Astrocyte (in vitro differentiated cells and primary cell): ENCODE results near the gene HOXA2. TPM values are rescaled to one million over a fixed set of nuclear protein-coding genes. Genes with fewer than 3 reads are reported as not detected.

ENCODE experiments used
- DNase-seq: peaks from one replicate; pipeline ENCODE4 v3.0.0-alpha.2; 2010; ENCODE audit warnings: low read depth
- FAIRE-seq: peaks from 2 replicates; lab custom pipeline; 2011; peaks lifted over from hg19 to GRCh38; lab: Jason Lieb, UNC
- H2AFZ ChIP-seq: 2 replicates; pipeline ENCODE4 v1.6.0; 2012; ENCODE audit warnings: low read depth, low read length, inconsistent platforms
- H3K27ac ChIP-seq: 2 replicates; pipeline ENCODE4 v1.5.1; 2011; ENCODE audit warnings: low read depth, low read length, inconsistent platforms
- H3K27me3 ChIP-seq: 2 replicates; pipeline ENCODE4 v1.6.0; 2011; ENCODE audit warnings: low read length, inconsistent platforms; ENCODE audit not compliant: insufficient read depth
- H3K36me3 ChIP-seq: 2 replicates; pipeline ENCODE4 v1.5.1; 2011; ENCODE audit warnings: low read length, inconsistent platforms; ENCODE audit not compliant: insufficient read depth
- H3K4me1 ChIP-seq: 2 replicates; pipeline ENCODE4 v1.5.1; 2011; ENCODE audit warnings: low read length, inconsistent platforms; ENCODE audit not compliant: insufficient read depth
- H3K4me2 ChIP-seq: 2 replicates; pipeline ENCODE4 v1.6.0; 2012; ENCODE audit warnings: low read length, inconsistent platforms
- H3K4me3 ChIP-seq: 2 replicates; pipeline ENCODE4 v1.5.1; 2011; ENCODE audit warnings: low read depth, mild to moderate bottlenecking, low read length, inconsistent platforms; ENCODE audit not compliant: insufficient read depth
- H3K79me2 ChIP-seq: 2 replicates; pipeline ENCODE4 v1.6.0; 2012; ENCODE audit warnings: mild to moderate bottlenecking, low read length, inconsistent platforms; ENCODE audit not compliant: insufficient read depth
- H3K9ac ChIP-seq: 2 replicates; pipeline ENCODE4 v1.6.0; 2012; ENCODE audit warnings: mild to moderate bottlenecking, low read length, inconsistent platforms
- H3K9me3 ChIP-seq: 2 replicates; pipeline ENCODE4 v1.5.1; 2012; ENCODE audit warnings: low read depth, mild to moderate bottlenecking, low read length, inconsistent platforms; ENCODE audit not compliant: insufficient read depth
- H4K20me1 ChIP-seq: 2 replicates; pipeline ENCODE4 v1.6.0; 2012; ENCODE audit warnings: low read length, inconsistent platforms; ENCODE audit not compliant: insufficient read depth
- H3K27ac Mint-ChIP-seq: one replicate; pipeline ENCODE4 v1.8.0; 2021; ENCODE audit warnings: mild to moderate bottlenecking, mixed read lengths; ENCODE audit not compliant: unreplicated experiment
- H3K27me3 Mint-ChIP-seq: one replicate; pipeline ENCODE4 v1.8.0; 2021; ENCODE audit warnings: low read depth, mixed read lengths; ENCODE audit not compliant: unreplicated experiment
- H3K36me3 Mint-ChIP-seq: one replicate; pipeline ENCODE4 v1.8.0; 2021; ENCODE audit warnings: low read depth, mixed read lengths; ENCODE audit not compliant: unreplicated experiment
- H3K4me1 Mint-ChIP-seq: one replicate; pipeline ENCODE4 v1.8.0; 2021; ENCODE audit warnings: low read depth, mixed read lengths; ENCODE audit not compliant: unreplicated experiment
- H3K4me3 Mint-ChIP-seq: one replicate; pipeline ENCODE4 v1.8.0; 2021; ENCODE audit warnings: mild to moderate bottlenecking, moderate library complexity, mixed read lengths; ENCODE audit not compliant: unreplicated experiment
- H3K9me3 Mint-ChIP-seq: one replicate; pipeline ENCODE4 v1.8.0; 2021; ENCODE audit warnings: mild to moderate bottlenecking, mixed read lengths; ENCODE audit not compliant: unreplicated experiment
- EZH2 ChIP-seq: IDR thresholded peaks from 2 replicates; pipeline ENCODE4 v1.6.1; 2012; ENCODE audit warnings: mild to moderate bottlenecking, low read length, inconsistent platforms; ENCODE audit not compliant: insufficient read depth
- total RNA-seq: library from RNA; stranded (reverse); gene quantifications from 2 replicates; pipeline ENCODE4 v1.2.1, GENCODE V29; 2021
- TF ChIP-seq, protein P1 (sequence below): IDR thresholded peaks from 2 replicates; pipeline ENCODE4 v1.5.1; 2011; ENCODE audit warnings: low read depth, mild to moderate bottlenecking, inconsistent platforms, low read length, moderate library complexity; ENCODE audit not compliant: insufficient read depth

Gene HOXA2
- total RNA-seq, 1 donor from 2014 or later: not detected

DNA sequence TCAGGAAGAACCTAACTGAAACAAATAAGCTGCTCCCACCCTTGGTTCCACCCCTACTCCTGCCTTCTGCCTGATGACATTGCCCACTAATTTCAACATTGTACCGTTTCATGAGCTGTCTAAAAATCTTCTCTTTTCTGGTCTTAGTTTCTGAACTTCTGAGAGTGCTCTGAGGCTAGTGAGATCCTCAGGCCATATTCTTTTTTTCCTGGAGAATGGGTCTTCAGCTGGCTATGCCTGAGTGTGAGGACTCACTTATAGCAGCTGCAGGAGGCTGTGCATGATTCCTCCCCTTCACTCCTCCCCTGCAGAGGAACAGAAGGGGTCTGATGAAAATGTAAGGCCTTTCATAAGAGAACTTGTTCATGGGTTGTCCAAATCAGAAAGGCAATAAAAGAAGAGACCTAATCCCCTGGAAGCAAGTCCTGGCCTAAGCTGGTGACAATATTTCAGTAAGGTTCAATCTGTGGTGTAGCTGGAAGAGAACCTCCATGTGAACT lies 17.0 kb upstream of the HOXA2 start:
- H2AFZ ChIP-seq: no peak overlapping the region
- H3K36me3 ChIP-seq: no peaks in the 10 kb centered on the region
- Mint-ChIP-seq H3K4me3 (no peak overlapping the region), H3K4me1 (peaks cover 2% of the 10 kb centered on the region), H3K36me3 (peaks cover 2% of the 10 kb centered on the region), H3K9me3 (peaks cover 41% of the 10 kb centered on the region), H3K27me3 (peaks cover 98% of the 10 kb centered on the region), H3K27ac (no peak overlapping the region)
- no peak overlapping the region for H3K4me3 ChIP-seq
- H3K79me2 ChIP-seq: peaks cover 61% of the 10 kb centered on the region
- DNase-seq (peak; percentile 14), FAIRE-seq (no peak)
- no peak overlapping the region for H3K9ac ChIP-seq
- H3K4me2 ChIP-seq: peak overlapping the region; percentile 43
- H4K20me1 ChIP-seq: peaks cover 4% of the 10 kb centered on the region
- H3K27ac ChIP-seq: no peak overlapping the region
- peaks cover 11% of the 10 kb centered on the region for H3K4me1 ChIP-seq
- H3K27me3 ChIP-seq: peaks cover 76% of the 10 kb centered on the region
- no peak for TF ChIP-seq EZH2
- TF ChIP-seq, protein P1, sequence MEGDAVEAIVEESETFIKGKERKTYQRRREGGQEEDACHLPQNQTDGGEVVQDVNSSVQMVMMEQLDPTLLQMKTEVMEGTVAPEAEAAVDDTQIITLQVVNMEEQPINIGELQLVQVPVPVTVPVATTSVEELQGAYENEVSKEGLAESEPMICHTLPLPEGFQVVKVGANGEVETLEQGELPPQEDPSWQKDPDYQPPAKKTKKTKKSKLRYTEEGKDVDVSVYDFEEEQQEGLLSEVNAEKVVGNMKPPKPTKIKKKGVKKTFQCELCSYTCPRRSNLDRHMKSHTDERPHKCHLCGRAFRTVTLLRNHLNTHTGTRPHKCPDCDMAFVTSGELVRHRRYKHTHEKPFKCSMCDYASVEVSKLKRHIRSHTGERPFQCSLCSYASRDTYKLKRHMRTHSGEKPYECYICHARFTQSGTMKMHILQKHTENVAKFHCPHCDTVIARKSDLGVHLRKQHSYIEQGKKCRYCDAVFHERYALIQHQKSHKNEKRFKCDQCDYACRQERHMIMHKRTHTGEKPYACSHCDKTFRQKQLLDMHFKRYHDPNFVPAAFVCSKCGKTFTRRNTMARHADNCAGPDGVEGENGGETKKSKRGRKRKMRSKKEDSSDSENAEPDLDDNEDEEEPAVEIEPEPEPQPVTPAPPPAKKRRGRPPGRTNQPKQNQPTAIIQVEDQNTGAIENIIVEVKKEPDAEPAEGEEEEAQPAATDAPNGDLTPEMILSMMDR: no peak
- no peaks in the 10 kb centered on the region for H3K9me3 ChIP-seq

GRCh38 chr7:27118580-27118979 lies 16.1 kb upstream of the HOXA2 start:
- H3K4me1 Mint-ChIP-seq: peaks cover 2% of the 10 kb centered on the region
- H3K27me3 ChIP-seq: peaks cover 72% of the 10 kb centered on the region
- no peak overlapping the region for H3K27ac Mint-ChIP-seq

More at GRCh38 chr7:27118580-27118979, 16.1 kb upstream of the HOXA2 start:
- Histone ChIP-seq H3K9me3 (no peaks in the 10 kb centered on the region), H3K79me2 (peaks cover 65% of the 10 kb centered on the region), H3K27ac (peak overlapping the region; percentile 83), H3K9ac (peak overlapping the region; percentile 87), H3K4me2 (peak overlapping the region; percentile 82), H2AFZ (no peak overlapping the region), H3K36me3 (no peaks in the 10 kb centered on the region), H3K4me1 (peaks cover 8% of the 10 kb centered on the region), H3K4me3 (peak overlapping the region; percentile 69), H4K20me1 (peaks cover 4% of the 10 kb centered on the region)
- DNase-seq (no peak), FAIRE-seq (no peak)
- Mint-ChIP-seq H3K9me3 (peaks cover 32% of the 10 kb centered on the region), H3K4me3 (no peak overlapping the region), H3K27me3 (peaks cover 93% of the 10 kb centered on the region), H3K36me3 (peaks cover 2% of the 10 kb centered on the region)
- no peak for TF ChIP-seq EZH2
- TF ChIP-seq, protein P1: no peak
